PC-9 (cell line): Measurements from ENCODE around the gene MOB3A. TPM values are rescaled to one million over a fixed set of nuclear protein-coding genes. Genes with fewer than 3 reads are reported as not detected.

Experiments used
- BruUV-seq: library from RNA; stranded (reverse); fragments of 400-500 nt; replicated peaks from 2 replicates; lab custom pipeline; 2021; lab: Mats Ljungman, UMichigan
- CTCF ChIA-PET: fragments of 300-600 bp; sonication (Branson Sonifier 250); formaldehyde crosslinking; loops from one replicate; lab custom pipeline; 2022; ENCODE audit warnings: antibody characterized with exemption; lab: Charles Lee
- POLR2A ChIA-PET: fragments of 300-600 bp; sonication (Branson Sonifier 250); formaldehyde crosslinking; loops from one replicate; lab custom pipeline; 2022; ENCODE audit warnings: antibody characterized with exemption; ENCODE audit not compliant: unreplicated experiment; lab: Charles Lee
- DNase-seq, 2 experiments: peaks; one replicate each; pipeline versions ENCODE4 v3.0.0 to v3.0.0-alpha.2; 2015 to 2022; ENCODE audit warnings: mixed read lengths in 1 of 2
- H2AFZ ChIP-seq: fragments of 200-600 bp; sonication (generic); 2 replicates; pipeline ENCODE4 v1.8.1; 2017; ENCODE audit warnings: antibody characterized with exemption
- H3F3A ChIP-seq: fragments of 200-600 bp; sonication (generic); 2 replicates; pipeline ENCODE4 v1.8.1; 2017; ENCODE audit warnings: antibody characterized with exemption, mild to moderate bottlenecking, low read depth; ENCODE audit not compliant: insufficient read depth
- H3K27ac ChIP-seq: fragments of 200-600 bp; sonication (generic); 2 replicates; pipeline ENCODE4 v1.6.1; 2016; ENCODE audit warnings: mixed run types
- H3K27me3 ChIP-seq: fragments of 200-600 bp; sonication (generic); 2 replicates; pipeline ENCODE4 v1.6.1; 2016; ENCODE audit warnings: low read depth, mixed run types; ENCODE audit not compliant: insufficient read depth
- H3K36me3 ChIP-seq: fragments of 200-600 bp; sonication (generic); 2 replicates; pipeline ENCODE4 v1.6.1; 2016; ENCODE audit warnings: low read depth, mixed run types
- H3K4me1 ChIP-seq: fragments of 200-600 bp; sonication (generic); replicated peaks from 2 replicates; pipeline ENCODE4 v1.6.1; 2016; ENCODE audit warnings: mixed run types; ENCODE audit not compliant: insufficient read depth
- H3K4me2 ChIP-seq: fragments of 200-600 bp; sonication (generic); 2 replicates; pipeline ENCODE4 v1.6.1; 2017; ENCODE audit warnings: mixed run types
- H3K4me3 ChIP-seq: fragments of 200-600 bp; sonication (generic); 2 replicates; pipeline ENCODE4 v1.6.1; 2016; ENCODE audit warnings: mixed run types
- H3K79me2 ChIP-seq: fragments of 200-600 bp; sonication (generic); 2 replicates; pipeline ENCODE4 v1.6.1; 2017; ENCODE audit warnings: low read depth, mixed run types
- H3K9me2 ChIP-seq: fragments of 200-600 bp; sonication (generic); 2 replicates; pipeline ENCODE4 v1.8.1; 2017; ENCODE audit warnings: mild to moderate bottlenecking; ENCODE audit not compliant: insufficient read depth
- H3K9me3 ChIP-seq: fragments of 200-600 bp; sonication (generic); 2 replicates; pipeline ENCODE4 v1.8.1; 2016; ENCODE audit warnings: low read depth; ENCODE audit not compliant: insufficient read depth
- H4K20me1 ChIP-seq: fragments of 200-600 bp; sonication (generic); 2 replicates; pipeline ENCODE4 v1.8.1; 2017; ENCODE audit not compliant: insufficient read depth
- EZH2 ChIP-seq: fragments of 200-600 bp; sonication (generic); IDR thresholded peaks from 2 replicates; pipeline ENCODE4 v1.8.0; 2017; ENCODE audit warnings: antibody characterized with exemption, low read depth
- intact Hi-C: fragments of 100-400 bp; cut with micrococcal nuclease; formaldehyde crosslinking; loops from one replicate; pipeline ENCODE4 v1.10.0; 2022; ENCODE audit not compliant: unreplicated experiment
- total RNA-seq: library from RNA; stranded (reverse); gene quantifications from 2 replicates; pipeline ENCODE4 v1.2.3, GENCODE V29; 2021
- TF ChIP-seq, protein P1 (sequence below): fragments of 200-600 bp; sonication (generic); conservative IDR thresholded peaks from 2 replicates; pipeline ENCODE4 v1.6.1; 2017; ENCODE audit warnings: mixed run types, antibody characterized with exemption, mild to moderate bottlenecking, moderate library complexity

Gene MOB3A
- total RNA-seq, 1 experiment from 2014 or later: 28.9 TPM

- Histone ChIP-seq H3K4me3 (peak overlapping the region; percentile 87), H2AFZ (no peak overlapping the region), H3K4me2 (peak overlapping the region; percentile 79), H4K20me1 (peaks cover 51% of the 10 kb centered on the region), H3K4me1 (peaks cover 9% of the 10 kb centered on the region; the same call in 1 of the 2 replicates), H3K27me3 (no peaks in the 10 kb centered on the region), H3K9me3 (no peaks in the 10 kb centered on the region), H3F3A (no peaks in the 10 kb centered on the region), H3K27ac (0 out of 2 replicates have a peak overlapping the region, but pooled peaks have one; percentile 24), H3K9me2 (no peaks in the 10 kb centered on the region), H3K36me3 (no peaks in the 10 kb centered on the region), H3K79me2 (peaks cover 46% of the 10 kb centered on the region)
- BruUV-seq: no TSS peak
- ChIA-PET POLR2A (no interaction called here), CTCF (no interaction called here)
- TF ChIP-seq, protein P1, sequence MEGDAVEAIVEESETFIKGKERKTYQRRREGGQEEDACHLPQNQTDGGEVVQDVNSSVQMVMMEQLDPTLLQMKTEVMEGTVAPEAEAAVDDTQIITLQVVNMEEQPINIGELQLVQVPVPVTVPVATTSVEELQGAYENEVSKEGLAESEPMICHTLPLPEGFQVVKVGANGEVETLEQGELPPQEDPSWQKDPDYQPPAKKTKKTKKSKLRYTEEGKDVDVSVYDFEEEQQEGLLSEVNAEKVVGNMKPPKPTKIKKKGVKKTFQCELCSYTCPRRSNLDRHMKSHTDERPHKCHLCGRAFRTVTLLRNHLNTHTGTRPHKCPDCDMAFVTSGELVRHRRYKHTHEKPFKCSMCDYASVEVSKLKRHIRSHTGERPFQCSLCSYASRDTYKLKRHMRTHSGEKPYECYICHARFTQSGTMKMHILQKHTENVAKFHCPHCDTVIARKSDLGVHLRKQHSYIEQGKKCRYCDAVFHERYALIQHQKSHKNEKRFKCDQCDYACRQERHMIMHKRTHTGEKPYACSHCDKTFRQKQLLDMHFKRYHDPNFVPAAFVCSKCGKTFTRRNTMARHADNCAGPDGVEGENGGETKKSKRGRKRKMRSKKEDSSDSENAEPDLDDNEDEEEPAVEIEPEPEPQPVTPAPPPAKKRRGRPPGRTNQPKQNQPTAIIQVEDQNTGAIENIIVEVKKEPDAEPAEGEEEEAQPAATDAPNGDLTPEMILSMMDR: no peak
- no peak for TF ChIP-seq EZH2
- intact Hi-C loops: no loop called here
- DNase-seq: no peak
These were observed 47.0 kb downstream of the MOB3A start for GRCh38 chr19:2048959-2049740.

DNA sequence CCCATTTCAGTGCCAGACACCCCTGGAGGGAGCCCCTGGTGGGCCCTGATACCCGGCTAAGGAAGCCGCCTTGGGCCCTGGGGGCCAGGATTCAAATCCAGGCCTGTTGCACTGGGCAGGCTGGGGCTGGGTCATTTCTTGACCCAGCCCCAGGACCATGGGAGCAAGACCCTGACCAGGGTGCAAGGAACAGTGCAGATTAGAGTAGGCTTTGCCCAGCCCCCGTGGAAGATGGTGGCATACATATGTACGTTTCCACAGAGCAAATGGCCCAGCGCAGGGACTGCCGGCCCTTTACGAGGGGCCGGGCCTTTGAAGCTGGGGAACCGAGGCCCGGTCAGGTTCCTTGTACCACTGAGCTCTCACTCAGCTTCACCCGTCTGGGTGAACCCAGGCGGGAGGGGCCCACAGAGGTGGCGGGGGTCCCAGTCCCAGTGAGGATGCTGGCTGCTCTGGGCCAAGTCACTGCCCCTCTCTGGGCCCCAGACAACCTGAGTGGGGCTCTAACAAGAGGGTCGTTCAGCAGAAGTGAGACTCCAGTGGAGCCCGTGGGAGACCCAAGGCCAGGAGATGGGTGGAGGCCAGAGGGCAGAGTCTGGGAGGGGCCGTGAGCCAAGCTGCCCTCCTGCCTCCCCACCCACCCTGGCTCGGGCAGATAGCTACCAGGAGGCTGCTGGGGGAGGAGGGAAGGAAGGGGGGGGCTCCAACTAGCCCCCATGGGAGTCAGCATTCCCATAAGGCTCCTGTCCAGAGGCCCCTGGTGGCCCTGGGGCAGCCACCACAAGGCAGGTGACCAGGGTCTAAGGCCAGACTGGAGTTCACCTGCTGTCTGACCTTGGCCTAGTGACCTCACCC is 47.8 kb downstream of the MOB3A start:
- Histone ChIP-seq H3K4me3 (no peak overlapping the region; the same call in 1 of the 2 replicates), H3K36me3 (no peaks in the 10 kb centered on the region), H3K4me2 (peak overlapping the region; percentile 79), H2AFZ (no peak overlapping the region), H3K27ac (no peak overlapping the region), H3K9me2 (no peaks in the 10 kb centered on the region), H3K9me3 (no peaks in the 10 kb centered on the region), H3K79me2 (peaks cover 46% of the 10 kb centered on the region), H3F3A (no peaks in the 10 kb centered on the region), H4K20me1 (peaks cover 53% of the 10 kb centered on the region), H3K4me1 (peaks cover 9% of the 10 kb centered on the region; the same call in 1 of the 2 replicates), H3K27me3 (no peaks in the 10 kb centered on the region)
- BruUV-seq: no TSS peak
- intact Hi-C loops: no loop called here
- DNase-seq: no peak
- CTCF ChIA-PET: no interaction called here
- POLR2A ChIA-PET: no interaction called here
- no peak for TF ChIP-seq EZH2
- TF ChIP-seq, protein P1: no peak

GRCh38 chr19:2047449-2048103 is 48.5 kb downstream of the MOB3A start:
- no TSS peak for BruUV-seq
- no peaks in the 10 kb centered on the region for H3K9me3 ChIP-seq
- H3K27me3 ChIP-seq: no peaks in the 10 kb centered on the region
- peaks cover 53% of the 10 kb centered on the region for H4K20me1 ChIP-seq
- peaks cover 9% of the 10 kb centered on the region; the same call in 1 of the 2 replicates for H3K4me1 ChIP-seq
- H3K4me2 ChIP-seq: peak overlapping the region; percentile 19
- H3K36me3 ChIP-seq: no peaks in the 10 kb centered on the region
- ChIA-PET POLR2A (no interaction called here), CTCF (no interaction called here)
- TF ChIP-seq EZH2: no peak
- TF ChIP-seq, protein P1: no peak
- peaks cover 46% of the 10 kb centered on the region for H3K79me2 ChIP-seq
- no peak overlapping the region for H2AFZ ChIP-seq
- H3K4me3 ChIP-seq: no peak overlapping the region
- no peak overlapping the region for H3K27ac ChIP-seq
- intact Hi-C loops: no loop called here
- no peaks in the 10 kb centered on the region for H3K9me2 ChIP-seq
- no peaks in the 10 kb centered on the region for H3F3A ChIP-seq
- peak in 1 of 2 experiments; percentile 55 for DNase-seq
